HUDEP-2 (cell line): ENCODE measurements around the gene SPINT1.
"Not testable (repeated sequence)": the region's sequence is repeated elsewhere in the genome, so short reads cannot be mapped to it uniquely, and the experiment has no call there.

Experiments used
- DNase-seq, 76 experiments: peaks; one replicate each; lab custom pipeline; 2025; ENCODE audit not compliant: unreplicated experiment in 76 of 76; lab: John Stamatoyannopoulos, UW

SPINT1 gene

GRCh38 chr15:40857601-40858341, 13.9 kb downstream of the SPINT1 start:
- DNase-seq: peak in 66 of 76 experiments; percentile 5 to 86 (median 60)

- DNase-seq: no peak
Measured at GRCh38 chr15:40858706-40859105, 14.9 kb downstream of the SPINT1 start.

DNA sequence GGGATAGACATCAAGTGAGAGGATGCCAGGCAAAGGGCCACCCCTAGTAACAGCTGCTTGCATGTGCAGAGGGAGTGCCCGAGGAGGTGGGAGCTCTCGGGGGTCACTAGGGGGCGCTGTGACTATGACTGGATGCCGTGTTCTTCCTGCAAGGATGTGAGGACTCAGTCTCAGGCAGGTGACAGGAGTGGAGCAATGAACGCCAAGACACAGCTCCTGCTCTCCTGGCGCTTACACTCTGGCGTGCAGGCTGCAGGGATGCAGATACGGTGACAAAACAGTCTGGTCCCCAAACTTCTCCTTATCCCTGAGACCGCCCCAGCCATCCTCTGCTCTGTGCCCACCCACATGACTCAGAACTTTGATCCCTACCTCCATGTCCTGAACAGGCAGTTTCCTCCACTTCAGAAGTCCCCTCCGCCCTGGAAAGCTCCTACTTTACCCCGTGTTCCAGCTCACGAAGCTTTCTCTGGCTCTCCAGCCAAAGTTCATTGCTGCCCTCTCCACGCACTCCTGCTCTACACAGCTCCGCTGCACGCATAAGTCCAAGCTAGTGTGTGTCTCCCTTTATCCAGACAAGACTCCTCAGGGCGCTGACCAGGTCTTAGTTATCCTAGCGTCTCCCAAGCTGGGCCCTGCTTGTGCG, 15.5 kb downstream of the SPINT1 start:
- peak in 71 of 76 experiments; percentile 3 to 85 (median 70) for DNase-seq

DNA sequence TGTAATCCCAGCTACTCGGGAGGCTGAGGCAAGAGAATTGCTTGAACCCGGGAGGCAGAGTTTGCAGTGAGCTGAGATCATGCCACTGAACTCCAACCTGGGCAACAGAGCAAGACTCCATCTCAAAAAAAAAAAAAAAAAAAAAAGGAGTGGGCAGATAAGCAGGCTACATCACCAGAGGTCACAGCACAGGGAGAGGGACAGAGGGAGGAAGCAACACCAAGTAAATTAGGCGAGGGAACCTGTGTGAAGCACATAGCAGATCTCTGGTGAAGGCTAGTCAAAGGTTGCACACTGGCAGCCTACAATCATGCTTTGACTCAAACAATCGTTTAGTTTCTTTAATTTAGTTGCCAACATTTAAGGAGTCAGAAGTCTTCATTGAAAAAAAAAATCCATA, 17.3 kb downstream of the SPINT1 start:
- not testable (repeated sequence) for DNase-seq

- no peak for DNase-seq
Measured at GRCh38 chr15:40863660-40864270, 19.9 kb downstream of the SPINT1 start.

DNA sequence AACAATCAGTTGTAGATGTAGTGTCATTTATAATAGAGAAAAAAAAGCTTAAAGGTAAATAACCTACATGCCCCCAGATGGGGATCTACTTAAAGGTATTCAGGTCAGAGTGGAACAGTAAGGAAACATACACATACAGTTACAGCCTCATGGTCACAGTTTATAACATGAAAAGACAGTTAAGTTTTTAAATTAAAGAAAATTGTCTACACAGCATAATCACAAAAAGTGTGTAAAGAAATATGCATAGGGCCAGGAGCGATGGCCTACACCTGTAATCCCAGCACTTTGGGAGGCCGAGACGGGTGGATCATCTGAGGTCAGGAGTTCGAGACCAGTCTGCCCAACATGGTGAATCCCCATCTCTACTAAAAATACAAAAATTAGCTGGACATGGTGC, 23.4 kb downstream of the SPINT1 start:
- DNase-seq: no peak

GRCh38 chr15:40869686-40870085, 25.8 kb downstream of the SPINT1 start:
- DNase-seq: no peak

GRCh38 chr15:40870716-40871115, 26.9 kb downstream of the SPINT1 start:
- no peak for DNase-seq

DNA sequence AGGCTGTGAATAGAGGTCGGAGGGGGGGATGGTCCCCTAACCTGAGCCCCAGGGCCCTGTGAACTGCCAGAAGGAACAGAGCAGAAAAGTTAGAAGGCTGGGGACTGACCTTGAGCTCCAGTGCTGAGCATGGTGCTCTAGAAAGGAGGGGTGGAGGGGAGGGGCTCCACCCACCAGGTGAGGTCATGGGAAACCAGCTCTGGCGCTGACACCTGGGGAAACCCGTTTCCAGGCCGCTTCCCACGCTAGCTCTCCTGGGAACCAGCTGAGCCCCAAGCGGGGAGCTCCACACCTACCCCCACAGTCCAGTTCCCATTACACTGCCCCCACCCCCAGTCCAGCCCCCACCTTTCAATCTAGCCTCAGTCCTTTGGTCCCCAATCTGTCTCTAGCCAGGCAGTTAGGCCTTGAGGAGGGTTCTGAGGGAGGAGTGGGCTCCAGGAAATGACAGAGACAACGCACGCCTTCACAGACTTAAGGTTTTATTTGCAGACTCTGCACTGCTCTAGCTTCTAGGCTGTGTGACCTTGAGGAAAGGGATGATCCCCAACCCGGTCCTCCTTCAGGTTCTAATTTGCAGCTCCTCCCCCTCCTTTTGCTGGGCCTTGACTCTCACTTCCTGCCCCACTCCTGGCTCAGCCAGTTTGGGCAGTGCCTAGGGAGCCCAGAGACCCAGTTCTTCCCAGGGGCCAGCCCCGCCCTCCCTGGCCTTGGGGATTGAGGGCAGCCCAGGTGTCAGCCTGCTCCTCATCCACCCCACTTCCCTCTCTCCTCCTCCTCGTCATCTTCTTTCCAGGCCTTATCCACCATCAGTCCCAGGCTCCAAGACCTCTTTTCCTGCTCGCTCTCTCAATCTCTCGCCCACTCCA, 28.1 kb downstream of the SPINT1 start:
- DNase-seq: no peak

DNA sequence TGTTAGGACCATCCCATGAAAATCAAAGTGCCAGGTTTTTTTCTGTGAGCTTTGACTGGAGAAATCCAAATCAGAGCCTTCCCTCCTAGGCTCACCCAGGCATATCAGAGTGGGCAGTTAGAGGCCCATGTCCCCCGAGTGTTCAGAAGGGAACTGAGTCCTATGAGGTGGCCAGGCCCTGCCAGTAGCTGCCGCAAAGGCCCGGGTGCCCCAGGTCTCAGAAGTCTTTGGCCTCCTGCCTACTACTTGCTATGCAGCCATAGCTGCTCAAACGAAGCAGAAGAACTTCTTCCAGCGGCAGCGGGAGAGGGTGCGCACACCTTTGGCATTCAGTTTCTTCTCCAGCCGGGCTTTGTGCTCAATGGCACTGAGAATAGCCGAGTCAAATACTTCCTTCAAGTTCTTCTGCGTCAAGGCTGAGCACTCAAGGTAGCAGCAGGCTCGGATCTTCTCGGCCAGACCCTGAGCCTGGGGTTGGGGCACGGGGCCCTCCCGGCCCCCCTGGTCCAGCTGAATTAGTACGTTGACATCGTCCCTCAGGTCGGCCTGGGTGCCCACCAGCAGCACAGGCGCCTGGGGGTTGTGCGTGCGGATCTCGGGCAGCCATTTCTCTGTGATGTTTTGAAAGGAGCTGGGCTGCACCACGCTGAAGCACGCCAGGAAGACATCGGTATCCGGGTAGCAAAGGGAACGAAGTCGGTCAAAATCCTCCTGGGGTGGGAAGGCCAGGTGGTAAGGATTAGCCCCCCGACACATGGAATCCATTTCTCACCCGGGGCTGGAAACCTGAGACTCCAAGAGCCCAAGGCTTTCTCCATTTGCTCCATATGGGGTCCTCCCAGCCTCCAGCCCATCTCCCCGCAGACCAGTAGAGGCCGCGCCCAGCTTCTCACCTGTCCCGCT, 29.2 kb downstream of the SPINT1 start:
- no peak for DNase-seq

DNA sequence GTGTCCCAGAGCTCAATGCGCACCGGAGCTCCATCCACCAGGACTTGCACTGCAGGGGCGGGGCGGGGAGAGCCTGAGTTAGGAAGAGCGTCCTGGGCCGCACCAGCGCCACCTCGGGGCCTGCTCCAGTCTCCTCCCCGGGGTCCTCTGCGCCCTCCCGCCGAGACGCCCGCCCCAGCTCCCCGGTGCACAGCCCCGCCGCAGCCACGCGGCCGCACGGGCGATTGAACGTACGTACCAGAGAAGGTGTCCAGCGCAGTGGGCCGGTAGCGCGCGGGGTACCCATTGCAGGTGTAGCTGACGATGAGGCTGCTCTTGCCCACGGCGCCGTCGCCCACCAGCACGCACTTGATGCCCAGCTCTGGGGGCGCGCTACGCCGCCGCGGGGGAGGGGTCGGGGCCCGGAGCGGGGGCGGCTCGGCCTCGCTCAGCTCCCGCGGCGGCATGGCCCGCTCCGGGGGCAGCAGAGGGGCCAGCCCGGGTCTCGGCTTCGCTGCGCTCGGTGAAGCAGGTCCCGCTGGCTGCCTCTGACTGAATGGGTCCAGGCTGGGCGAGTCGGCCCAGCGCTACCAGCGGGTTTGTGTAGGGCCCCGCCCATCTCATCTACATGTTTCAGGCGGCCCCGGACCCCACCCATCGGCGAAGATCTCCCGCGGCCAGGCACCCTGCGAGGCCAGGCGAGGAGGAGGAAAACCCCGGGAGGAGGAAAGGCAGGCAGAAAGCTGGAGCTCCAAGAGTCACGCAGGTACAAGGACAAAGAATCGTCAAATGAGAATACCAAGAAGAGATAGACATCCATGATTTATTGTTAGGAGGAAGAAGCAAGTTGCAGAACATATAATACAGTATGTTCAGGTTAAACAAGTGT, 30.1 kb downstream of the SPINT1 start, which contains the start of gene RHOV:
TSS of gene RHOV (minus strand) at position 541 of the 868 bp plus-strand sequence. CDS start at position 446, 95 bp downstream.
- peak in 52 of 76 experiments; percentile 5 to 68 (median 37) for DNase-seq

GRCh38 chr15:40875991-40876730, 32.3 kb downstream of the SPINT1 start:
- DNase-seq: no peak

DNA sequence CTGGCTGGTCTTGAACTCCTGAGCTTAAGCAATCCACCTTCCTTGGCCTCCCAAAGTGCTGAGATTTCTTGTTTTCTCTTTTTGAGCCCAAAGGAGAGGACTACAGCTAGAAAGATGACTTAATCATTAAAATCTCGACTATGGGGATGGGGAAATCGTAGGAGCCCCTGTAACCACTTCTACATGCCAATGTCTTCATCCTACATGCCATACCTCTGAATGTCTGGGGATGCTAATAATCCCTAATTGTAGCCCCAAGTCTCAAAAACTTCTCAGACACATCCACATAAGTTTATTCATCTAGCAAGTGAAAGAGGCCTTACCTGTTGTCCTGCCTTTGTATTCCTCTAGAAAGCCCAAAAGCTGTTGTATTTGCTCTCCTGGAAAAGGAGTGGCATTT, 33.8 kb downstream of the SPINT1 start:
- DNase-seq: no peak

DNA sequence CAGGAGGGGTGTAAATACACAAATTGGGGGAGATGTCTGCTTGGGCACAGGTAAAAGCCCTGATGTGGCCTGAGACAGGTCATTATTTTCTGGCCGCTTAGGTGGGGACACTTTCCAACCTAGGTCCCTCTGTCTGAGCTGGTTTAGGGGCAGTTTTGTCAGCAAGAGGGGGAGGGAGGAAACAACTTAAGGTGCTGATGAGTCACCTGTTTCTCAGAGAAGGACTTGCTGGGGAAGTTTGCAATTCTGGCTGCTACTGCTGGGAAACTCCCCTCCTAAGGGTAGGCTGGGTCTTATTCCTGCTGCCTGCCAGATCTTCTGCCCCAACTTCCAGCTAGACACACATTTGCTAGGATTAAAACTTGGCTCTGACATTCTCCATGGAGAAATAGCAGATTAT, 34.9 kb downstream of the SPINT1 start:
- DNase-seq: no peak

- peak in 66 of 76 experiments; percentile 9 to 82 (median 44) for DNase-seq
Measured at GRCh38 chr15:40879609-40880008, 35.8 kb downstream of the SPINT1 start.

DNA sequence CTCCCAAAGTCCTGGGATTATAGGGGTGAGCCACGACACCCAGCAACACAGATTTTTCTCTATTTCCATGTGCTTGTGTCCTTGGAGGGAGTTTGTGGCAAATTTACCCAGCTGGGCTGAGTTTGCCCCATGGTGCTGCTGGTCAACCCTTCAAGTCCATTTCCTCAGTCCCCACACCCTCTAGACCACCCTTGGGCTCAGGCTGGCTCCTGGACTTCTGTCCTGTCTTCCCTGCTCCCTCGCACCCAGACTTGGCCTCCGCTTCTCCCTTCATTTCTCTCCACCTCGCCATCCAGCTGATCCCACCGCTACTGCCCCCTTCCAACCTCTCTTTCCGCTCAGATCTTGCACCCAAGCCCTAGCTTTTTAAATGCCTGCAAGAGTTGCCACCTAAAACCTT, 37.5 kb downstream of the SPINT1 start:
- DNase-seq: no peak

DNA sequence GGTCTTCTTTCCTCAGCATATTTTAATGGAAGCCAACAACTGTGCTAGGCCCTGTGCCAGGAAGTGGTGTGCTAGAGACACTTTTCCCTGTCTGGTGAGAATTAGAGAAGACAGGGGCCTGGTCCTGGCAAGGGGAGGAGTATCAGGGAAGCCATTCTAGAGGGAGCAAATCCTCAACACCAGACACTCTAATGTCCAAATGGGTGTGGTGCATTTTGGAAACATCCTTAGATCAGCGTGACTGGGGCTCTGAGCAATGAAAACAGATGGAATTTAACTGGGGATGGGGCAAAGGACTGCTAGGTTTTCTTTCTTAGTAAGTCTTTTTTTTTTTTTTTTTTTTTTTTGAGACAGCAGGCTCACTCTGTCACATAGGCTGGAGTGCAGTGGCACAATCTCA, 42.7 kb downstream of the SPINT1 start:
- no peak for DNase-seq

DNA sequence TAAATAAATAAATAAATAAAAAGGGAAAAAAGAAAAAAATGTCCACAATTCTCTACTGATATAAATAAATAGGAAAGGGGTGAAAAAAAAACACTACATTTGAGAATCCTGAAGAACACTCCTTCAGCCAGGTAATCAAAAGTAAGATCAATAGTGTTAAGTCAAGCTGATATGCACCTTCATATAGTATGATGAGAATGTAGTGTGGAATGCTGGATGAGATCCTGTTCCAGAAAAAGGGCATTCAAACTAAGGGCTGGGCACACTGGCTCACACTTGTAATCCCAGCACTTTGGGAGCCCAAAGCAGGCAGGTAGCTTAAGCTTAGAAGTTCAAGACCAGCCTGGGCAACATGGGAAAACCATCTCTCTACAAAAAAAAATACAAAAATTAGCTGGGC, 45.3 kb downstream of the SPINT1 start:
- DNase-seq: no peak
